T-helper 2 cell (primary cell): Measurements from ENCODE around the gene PTGES2.

ENCODE experiments used
- DNase-seq, 5 experiments: peaks; one replicate each; pipeline versions ENCODE4 v3.0.0 to v3.0.0-alpha.2; 2012 to 2022
- total RNA-seq, 2 donors: gene quantifications; one replicate each; lab custom pipeline; 2026; lab: John Stamatoyannopoulos, UW

PTGES2 gene
- 26.5 to 30.1 reads per million in 2 donors for total RNA-seq

DNA sequence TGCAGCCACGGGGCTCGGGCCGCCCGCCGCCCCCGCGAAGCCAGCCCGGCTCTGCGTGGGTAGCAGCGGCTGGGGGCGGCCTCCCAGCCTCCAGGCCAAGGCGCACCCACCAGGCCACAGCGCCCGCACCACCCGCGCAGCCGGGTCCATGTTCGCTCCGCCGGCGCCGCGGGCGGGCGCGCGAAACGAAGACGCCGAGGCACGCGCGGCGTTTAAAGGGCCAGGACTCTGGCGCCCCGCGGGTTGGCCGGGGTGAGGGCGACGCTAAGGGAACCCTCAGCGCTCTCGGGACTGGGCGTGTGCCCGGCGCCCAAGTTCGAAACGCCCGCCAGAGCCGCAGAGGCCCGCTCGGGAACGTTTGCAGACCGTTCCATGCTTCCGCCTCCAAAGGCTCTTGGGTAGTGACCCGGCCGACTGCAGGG is at the start of gene PTGES2:
Gene PTGES2, minus strand, starts transcription at position 162 of the 422 bp plus-strand sequence. Its CDS starts 12 bp downstream, at position 150.
- DNase-seq: peak; percentile 68 to 92 (median 77)

DNA sequence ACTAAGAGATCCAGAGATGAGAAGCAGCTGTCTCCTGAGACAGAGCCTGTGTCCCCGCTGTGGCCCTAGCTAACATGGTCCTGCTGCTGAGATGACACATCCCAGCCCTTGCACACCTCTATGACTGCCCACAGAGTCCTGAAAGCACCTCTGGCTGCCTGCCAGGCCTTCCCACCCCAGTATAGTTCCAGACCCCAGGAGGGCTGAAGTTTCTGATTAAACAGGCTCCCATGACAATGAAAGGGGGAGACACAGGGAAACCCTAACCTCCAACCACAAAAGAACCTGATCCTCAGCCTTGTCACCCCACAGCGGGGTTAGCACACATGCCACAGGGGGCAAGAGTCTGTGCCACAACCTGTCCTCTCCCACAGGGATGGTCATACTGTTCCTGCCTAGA is 48.2 kb upstream of the PTGES2 start:
- DNase-seq: no peak

DNA sequence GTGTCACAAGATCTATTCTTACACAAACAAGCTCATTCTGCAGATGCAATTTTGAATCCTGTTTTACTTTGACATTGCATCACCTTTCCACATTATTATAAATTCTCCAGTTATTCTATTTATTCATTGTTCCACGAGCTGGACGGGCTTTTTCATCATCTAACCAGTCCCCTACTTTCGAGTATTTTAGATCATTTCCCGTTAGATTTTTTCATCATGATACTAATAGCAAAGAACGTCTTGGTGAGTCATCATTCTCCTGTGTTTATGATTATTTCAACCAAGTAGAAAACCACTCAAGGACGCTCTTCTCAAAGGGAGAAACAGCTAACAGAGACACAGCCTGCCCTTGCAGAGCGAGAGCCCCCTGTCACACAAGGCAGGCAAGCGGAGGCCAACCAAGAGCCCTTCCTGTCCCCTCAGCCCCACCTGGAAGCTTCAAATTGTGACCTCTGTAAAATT is 47.6 kb upstream of the PTGES2 start:
- DNase-seq: no peak

DNA sequence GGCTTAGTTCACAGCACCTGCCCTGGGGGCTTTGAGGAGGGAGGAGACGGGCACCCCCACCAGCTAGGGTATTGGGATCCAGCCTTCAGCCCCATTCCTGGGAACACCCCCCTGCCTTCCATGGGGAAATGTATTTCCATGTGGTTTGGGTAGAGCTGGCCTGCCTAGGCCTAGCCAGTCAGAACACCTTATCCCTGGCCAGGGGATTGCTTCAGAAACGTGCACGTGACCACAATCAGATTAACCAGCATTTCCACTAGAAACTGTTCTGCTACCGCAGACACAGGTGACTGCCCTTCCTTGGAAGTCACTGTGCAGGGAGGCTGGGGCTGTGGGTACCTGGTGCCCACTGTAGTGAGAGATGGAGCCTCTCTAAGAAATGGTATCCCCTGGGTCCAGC is 46.5 kb upstream of the PTGES2 start:
- DNase-seq: no peak

DNA sequence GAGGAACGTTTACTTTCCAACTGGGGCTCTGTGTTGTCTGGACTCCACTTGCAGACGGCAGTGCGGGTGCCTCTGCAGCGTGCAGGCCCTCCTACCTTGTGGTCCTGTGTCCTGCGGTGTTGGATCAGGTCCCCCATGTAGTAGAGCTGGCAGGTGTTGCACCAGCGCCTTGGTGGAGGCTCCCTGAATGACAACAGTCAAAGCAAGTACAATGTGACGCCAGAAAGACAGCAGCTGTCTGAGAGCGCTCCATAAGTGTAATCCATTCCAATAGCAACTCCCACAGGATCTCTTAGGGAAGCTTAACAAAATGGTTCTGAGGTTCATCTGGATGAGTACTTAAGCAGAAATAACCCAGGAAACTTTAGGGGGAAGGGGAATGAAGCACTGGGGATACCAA is 42.4 kb upstream of the PTGES2 start:
- DNase-seq: no peak

DNA sequence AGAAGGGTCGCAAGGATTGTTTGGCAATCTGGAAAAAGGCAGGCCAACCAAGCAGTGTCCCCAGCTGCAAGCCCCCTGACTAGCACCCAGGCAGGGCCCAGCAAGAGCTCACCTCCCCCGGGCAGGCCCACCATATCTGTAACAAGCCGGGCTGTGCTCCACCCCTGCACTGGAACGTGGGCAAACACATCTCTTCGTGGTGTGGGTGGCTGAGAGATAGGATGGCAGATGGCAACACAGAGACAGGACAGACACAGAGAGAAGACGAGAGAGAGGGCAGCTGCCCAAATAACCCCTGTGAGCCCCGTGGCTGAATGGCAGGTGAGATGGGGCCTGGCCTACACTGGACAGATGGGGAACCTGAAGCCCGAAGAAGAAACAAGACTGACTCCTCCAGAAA is 42.0 kb upstream of the PTGES2 start:
- no peak for DNase-seq

DNA sequence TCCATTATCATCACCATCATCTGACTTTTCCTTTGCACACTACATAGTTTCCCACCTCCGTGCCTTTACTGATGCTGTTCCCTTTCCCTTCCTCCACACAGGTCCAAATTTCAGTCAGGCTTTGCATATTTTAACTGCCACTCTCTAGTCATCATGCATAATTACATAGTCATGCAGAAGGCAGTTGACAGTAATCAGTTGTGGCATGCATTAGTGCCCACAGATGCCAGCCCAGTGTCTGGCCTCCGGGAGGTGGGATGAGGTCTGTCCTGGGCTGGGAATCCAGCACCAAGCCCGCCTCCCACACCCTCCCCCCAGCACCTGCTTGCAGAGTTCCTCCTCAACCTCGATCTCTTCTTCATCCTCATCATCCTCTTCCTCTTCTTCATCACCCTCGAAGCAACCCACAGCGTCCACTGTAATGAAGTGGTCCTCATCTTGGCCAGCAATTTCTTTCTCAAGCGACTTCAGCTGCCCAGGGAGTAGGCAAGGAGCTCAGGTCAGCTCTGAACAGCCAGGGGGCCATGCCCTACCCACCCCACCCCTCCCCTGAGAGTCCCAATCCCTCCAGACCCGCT is 41.3 kb upstream of the PTGES2 start:
- no peak for DNase-seq

DNA sequence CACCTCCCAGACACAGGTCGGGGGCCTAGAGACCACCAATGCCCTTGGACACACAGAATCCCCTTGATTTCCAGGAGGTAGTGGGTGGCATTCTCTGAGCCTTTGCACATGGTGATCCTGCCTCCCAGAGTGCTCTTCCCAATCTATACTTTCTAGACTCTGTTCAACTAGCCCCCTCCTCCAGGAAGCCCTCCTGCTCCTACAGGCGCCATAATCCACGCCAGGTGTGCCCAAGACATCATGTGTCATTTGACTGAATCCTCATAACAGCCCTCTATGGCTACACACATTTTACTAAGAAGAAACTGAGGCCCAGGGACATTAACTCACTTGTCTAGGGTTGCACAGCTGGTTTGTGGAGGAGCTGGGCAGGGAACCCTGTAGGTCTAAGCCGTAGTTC is 39.7 kb upstream of the PTGES2 start:
- no peak for DNase-seq

DNA sequence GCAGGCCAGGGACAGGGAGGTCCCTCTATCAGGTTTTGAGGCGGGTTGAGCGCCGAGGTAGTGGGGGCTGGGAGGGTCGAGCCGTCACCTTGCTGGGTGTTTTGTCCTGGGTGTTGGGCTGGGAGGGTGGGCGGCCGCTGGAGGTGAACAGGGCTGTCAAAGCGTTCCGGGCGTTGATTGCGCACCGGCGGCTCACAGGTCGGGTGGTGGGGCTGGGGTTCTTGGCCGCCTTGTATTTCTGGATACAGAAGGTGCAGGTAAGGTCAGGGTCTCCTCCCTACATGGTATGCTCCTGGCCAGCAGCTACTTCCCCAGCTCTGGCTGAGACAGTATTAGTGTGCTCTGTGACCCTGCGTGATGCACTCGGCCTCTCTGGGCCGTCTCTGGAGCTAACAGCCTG is 38.6 kb upstream of the PTGES2 start:
- no peak for DNase-seq

DNA sequence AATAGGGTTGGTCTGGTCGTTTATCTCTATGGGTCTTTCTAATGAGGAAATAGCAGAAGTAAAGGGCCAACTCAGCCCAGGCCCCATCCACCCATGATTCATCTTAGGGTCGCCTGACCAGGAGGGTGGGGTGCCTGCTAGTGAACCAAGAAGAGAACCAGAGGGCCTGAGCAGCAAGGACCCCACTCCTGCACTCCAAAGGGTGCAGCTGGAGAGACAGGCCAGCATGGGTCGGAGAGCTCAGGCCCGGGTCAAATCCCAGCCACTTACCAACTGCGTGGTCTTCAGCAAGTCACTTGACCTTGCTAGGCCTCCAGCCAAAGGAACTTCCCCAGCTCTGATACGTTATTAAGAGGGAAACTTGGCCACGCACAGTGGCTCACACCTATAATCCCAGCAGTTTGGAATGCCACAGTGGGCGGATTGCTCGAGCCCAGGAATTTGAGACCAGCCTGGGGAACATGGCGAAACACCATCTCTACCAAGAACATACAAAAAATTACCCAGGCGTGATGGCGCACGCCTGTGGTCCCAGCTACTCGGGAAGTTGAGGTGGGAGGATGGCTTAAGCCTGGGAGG is 36.9 kb upstream of the PTGES2 start:
- no peak for DNase-seq

DNA sequence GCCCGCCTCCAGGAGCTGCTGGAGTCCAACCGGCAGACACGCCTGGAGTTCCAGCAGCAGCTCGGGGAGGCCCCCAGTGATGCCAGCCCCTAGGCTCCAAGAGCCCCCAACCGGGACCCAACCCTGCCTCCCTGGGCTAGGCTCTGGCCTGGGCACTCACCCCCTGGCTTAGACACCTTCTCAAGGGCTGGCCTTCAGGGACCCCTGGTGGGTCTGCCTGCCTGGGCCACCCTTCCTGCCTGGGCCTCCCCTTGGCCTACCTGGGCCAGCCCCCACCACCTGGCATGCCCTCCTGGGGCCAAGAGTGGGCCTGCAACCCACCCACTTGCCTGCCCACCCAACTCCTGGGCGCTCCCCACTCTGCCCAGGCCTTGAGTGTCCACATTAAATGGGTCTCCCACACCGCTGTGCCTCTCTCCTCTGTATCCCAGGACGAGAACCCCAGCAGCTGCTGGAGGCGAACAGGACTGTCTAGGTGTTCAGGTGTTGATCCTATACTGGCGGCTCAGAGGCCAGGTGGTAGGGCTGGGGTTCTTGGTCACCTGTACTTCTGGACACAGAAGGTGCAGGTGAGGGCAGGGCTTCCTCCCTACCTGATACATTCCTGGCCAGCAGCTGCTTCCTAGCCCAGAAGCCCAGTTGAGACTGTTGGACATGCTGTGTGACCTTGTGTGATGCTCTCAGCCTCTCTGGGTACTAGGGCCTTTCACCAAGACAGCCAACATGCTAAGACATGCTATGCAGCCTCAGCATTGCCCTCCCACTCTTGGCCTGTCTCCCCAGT is 36.2 kb upstream of the PTGES2 start:
- DNase-seq: no peak

DNA sequence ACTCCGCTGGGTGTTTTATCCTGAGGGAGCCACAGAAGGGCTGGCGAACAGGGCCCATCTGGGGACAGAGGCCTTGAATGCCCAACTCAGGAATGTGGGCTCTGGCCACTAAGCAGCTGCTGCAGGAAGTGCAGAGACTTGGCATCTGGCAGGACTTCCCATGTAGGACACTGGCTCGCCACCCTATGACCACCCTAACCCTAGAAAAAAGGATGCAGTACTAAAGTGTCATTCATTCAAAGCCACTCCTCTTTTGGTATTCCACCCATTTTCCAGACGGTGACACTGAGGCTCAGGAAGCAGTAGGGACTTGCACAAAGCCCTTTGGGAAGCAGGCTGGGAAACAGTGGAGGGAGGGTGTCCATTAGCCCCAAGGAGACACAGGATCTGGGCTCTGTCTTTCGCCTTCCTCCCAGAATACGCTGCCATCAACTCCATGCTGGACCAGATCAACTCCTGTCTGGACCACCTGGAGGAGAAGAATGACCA is 35.5 kb upstream of the PTGES2 start:
- no peak for DNase-seq

DNA sequence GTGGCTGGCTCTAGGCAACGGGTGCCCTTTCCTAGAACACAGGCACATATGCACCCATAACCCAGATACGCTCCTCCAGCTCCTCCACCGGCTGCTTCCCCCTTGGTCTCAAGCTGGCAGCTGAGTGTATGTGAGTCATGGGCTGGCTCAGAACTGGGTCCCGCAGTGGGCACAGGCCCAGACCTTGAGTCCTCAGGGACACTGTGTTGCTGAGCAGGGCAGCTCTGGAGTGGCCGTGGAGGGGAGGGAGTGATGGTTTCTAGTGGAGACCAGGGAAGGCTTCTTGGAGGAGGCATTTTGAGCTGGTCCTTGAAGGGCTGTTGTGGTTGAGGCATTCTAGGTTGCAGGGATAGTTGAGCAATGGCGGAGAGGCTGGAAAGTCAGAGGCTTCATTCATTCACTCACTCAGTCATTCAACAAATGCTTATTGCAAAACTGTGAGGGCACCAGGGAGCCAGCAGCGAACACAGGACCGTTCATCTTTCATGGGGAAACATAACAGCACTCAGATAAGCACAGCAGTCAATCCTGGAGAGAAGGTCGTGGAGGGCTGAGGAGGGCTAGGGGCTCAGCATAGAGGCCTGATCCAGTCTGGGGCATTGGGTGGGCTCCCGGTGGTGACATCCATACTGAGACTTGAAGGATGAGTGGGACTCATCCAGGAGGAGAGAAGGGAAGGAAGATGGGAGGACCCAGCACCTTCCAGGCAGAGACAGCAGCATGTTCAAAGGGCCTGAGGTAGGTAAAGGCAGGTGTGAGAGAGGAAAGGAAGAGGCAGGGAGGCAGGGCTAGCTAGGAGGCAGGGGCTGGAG is 34.9 kb upstream of the PTGES2 start:
- DNase-seq: no peak

DNA sequence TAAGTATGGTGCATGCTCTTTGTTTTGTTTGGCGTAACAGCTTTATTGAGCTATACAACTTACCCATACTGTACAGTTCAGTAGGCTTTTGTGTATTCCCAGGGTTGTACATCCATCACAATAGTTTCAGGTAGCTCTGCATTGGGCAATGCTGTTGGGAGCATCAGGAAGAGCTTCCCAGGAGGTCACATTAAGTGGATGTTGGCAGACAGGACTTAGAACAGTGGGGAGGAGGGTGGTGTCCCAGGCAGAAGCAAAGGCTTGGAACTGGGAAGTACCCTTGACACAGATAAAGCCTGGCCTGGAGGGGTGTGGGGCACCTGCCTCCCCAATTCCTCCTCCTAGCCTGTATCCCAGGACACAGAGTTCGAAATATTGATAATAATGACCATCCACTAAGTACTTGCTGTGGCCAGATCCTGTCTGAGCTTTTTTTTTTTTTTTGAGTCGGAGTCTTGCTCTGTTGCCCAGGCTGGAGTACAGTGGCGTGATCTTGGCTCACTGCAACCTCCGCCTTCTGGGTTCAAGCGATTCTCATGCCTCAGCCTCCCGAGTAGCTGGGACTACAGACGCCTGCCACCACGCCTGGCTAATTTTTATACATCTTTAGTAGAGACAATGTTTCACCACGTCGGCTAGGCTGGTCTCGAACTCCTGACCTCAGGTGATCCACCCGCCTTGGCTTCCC is 33.8 kb upstream of the PTGES2 start:
- no peak for DNase-seq

DNA sequence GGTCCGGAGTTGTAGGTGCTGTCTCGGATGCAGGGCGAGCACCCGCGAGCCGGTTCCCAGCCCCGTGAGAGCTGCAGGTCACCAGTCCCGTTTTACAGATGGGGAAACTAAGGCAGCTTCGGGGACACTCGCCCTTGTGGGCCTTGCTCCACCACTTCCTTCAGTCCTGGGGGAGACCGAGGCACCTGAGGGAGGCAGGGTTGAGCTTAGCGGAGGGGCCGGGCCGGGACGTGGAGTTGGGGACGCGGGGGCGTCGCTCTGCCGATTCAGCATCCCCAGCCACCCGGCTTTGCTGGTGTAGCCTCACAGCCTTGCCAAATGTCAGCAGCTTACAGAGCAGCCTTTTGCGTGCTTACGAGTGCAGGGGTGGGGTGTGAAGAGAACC is 33.1 kb upstream of the PTGES2 start:
- DNase-seq: peak in 3 of 5 experiments; percentile 17 to 69 (median 39)

DNA sequence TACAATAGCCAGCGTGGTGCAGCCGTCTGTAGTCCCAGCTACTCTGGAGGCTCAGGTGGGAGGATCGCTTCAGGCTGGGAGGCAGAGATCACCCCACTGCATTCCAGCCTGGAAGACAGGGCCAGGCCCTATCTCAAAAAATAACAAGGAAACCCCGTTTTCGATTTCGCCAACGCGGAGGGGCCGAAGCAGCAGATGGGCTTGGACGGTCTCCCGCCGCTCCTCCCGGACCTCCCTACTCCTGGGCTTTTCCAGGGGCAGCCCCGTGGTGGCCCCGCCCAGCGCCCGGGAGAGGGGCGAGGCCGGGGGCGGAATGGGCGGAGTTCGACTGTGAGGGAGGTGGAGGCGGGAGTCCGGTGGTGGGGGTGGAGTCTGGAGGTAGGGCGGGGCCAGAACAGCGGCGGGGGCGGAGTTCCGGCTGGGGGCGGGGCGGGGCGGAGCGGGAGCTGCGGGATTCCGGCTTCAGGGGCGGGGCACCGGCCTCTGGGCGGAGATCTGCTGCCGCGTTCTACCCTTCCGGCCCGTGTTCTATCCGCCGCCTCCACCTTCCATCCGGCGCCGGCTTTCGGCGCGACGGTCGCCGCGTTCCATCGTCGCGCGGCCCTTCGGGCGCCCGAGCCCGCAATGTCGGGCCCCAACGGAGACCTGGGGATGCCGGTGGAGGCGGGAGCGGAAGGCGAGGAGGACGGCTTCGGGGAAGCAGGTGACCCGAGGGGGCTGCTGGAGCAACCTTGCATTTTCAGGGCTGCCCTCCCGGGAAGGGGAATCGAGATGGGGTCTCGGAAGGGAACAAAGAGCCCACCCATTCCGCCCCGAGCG is 32.5 kb upstream of the PTGES2 start, which contains the start of gene BBLN:
Gene BBLN, plus strand, starts transcription at position 482 of the 819 bp plus-strand sequence. Its CDS starts 143 bp downstream, at position 625.
- DNase-seq: peak; percentile 81 to 94 (median 90)

DNA sequence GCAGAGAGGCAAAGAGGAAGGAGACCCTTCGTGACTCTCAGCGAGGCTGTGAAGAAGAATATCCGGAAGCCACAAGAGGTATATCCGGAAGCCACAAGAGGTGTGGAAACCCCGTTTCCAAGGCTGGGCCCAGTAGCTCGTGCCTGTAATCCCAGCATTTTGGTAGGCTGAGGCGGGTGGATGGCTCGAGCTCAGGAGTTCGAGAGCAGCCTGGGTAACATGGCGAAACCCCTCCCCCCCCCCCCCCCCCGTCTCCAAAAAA is 31.9 kb upstream of the PTGES2 start:
- peak in 3 of 5 experiments; percentile 49 to 86 (median 64) for DNase-seq

DNA sequence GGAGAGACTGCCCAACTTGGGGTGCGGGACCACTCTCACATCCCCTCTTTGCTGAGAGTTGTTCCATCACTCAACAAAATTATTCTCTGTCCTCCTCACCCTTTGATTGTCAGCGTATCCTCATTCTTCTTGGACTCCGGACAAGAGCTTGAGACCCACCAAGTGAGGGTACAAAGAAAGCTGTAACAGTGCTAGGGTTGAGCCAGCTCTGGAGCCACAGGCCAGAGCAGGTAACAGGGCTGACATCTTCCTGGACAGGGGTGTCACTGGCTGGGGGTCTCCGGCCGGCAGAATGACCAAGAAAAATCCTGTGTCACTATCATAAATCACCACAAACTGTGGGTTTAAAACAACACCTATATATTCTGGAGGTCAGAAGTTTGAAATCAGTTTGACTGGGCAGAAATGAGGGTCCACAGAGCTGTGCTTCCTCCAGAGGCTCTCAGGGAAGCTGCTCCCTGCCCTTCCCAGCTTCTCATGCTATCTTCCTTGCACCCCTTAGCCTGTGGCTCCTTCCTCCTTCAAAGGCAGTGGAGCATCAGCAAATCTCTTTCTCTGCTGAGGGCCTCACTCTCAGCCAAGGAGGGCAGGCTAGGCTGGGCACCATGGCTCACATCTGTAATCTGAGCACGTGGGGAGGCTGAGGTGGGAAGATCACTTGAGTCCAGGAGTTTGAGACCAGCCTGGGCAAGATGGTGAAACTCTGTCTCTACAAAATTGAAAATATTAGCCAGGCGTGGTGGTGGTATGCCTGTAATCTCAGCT is 28.4 kb upstream of the PTGES2 start:
- DNase-seq: no peak

DNA sequence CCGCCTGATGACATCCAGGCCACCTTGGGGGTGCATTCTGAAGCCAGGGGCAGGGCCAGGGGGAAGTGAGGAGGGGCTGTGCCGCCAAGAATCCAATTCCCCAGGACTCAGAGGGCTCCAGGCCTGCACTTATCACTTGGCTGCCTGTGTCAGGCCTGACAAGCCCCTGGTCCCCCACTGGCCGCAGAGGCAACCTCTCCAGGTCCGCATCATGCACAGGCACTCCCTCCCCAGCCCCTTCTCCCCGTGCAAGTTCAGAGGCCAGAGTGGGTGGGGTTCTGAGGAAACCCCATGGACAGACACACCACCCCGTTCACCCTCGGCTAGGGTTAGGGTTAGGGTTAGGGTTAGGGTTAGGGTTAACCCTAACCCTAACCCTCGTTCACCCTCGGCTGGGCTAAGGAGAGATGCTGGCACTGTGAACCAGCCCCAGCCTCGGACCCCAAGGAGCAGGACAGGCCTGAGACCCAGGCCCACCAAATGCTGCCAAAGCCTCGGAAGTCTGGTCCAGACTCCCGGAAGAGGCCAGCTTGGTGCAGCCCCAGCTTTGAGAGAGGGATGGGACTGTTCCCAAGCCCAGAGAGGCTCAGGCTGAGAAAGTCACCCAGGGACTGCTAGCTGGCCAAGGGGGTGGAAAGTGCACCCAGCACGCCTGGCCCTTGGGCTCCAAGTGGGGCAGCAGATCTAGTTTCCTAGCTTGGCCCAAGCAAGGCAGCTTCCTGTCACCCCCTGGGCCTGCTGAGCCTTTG is 26.6 kb upstream of the PTGES2 start:
- no peak for DNase-seq
